Trophoblast cell (in vitro differentiated cells and primary cell): ENCODE data around the gene KIF5C.

Experiments
- DNase-seq, 2 donors: peaks; one replicate each; pipeline ENCODE4 v3.0.0-alpha.2; 2016
- H2AFZ ChIP-seq: 2 replicates; pipeline ENCODE4 v1.6.1; 2013; ENCODE audit warnings: low read length, moderate library complexity, mild to moderate bottlenecking; ENCODE audit not compliant: insufficient read depth, poor library complexity
- H2AK5ac ChIP-seq: 2 replicates; pipeline ENCODE4 v1.6.1; 2013; ENCODE audit warnings: mild to moderate bottlenecking, low read length
- H2BK120ac ChIP-seq: 2 replicates; pipeline ENCODE4 v1.6.1; 2013; ENCODE audit warnings: low read length, mild to moderate bottlenecking, moderate library complexity; ENCODE audit not compliant: insufficient read depth, poor library complexity
- H2BK12ac ChIP-seq: 2 replicates; pipeline ENCODE4 v1.6.1; 2013; ENCODE audit warnings: mild to moderate bottlenecking, low read length, moderate library complexity
- H2BK5ac ChIP-seq: 2 replicates; pipeline ENCODE4 v1.6.1; 2013; ENCODE audit warnings: low read length, low read depth, moderate library complexity, mild to moderate bottlenecking; ENCODE audit not compliant: poor library complexity
- H3K14ac ChIP-seq: 2 replicates; pipeline ENCODE4 v1.6.1; 2013; ENCODE audit warnings: mild to moderate bottlenecking, low read length
- H3K18ac ChIP-seq: 2 replicates; pipeline ENCODE4 v1.6.1; 2013; ENCODE audit warnings: mild to moderate bottlenecking, low read length
- H3K23ac ChIP-seq: 2 replicates; pipeline ENCODE4 v1.6.1; 2013; ENCODE audit warnings: low read length
- H3K27ac ChIP-seq: 2 replicates; pipeline ENCODE4 v1.5.1; 2013; ENCODE audit warnings: low read depth, mild to moderate bottlenecking, inconsistent platforms, low read length, moderate library complexity
- H3K27me3 ChIP-seq: 2 replicates; pipeline ENCODE4 v1.6.1; 2013; ENCODE audit warnings: inconsistent platforms, mild to moderate bottlenecking, low read length, moderate library complexity; ENCODE audit not compliant: insufficient read depth
- H3K36me3 ChIP-seq, 2 experiments: 1 replicate in 1 of 2; 2 replicates in 1 of 2; pipeline ENCODE4 v1.6.1; 2013; ENCODE audit warnings: low read length in 2 of 2, mild to moderate bottlenecking in 2 of 2, moderate library complexity in 1 of 2; ENCODE audit not compliant: insufficient read depth in 2 of 2, control insufficient read depth in 1 of 2
- H3K4ac ChIP-seq: 2 replicates; pipeline ENCODE4 v1.6.1; 2013; ENCODE audit warnings: low read depth, mild to moderate bottlenecking, low read length, moderate library complexity
- H3K4me1 ChIP-seq, 2 experiments: 1 replicate in 1 of 2; 2 replicates in 1 of 2; pipeline ENCODE4 v1.6.1; 2013; ENCODE audit warnings: low read length in 2 of 2, mild to moderate bottlenecking in 2 of 2, moderate library complexity in 1 of 2; ENCODE audit not compliant: insufficient read depth in 2 of 2, control insufficient read depth in 1 of 2
- H3K4me2 ChIP-seq: 2 replicates; pipeline ENCODE4 v1.6.1; 2013; ENCODE audit warnings: inconsistent platforms, mild to moderate bottlenecking, low read length, moderate library complexity
- H3K4me3 ChIP-seq: 2 replicates; pipeline ENCODE4 v1.5.1; 2013; ENCODE audit warnings: mild to moderate bottlenecking, low read depth, low read length, inconsistent platforms
- H3K79me1 ChIP-seq: one replicate; pipeline ENCODE4 v1.6.1; 2013; ENCODE audit warnings: low read length
- H3K79me2 ChIP-seq: 2 replicates; pipeline ENCODE4 v1.6.1; 2013; ENCODE audit warnings: low read length, mild to moderate bottlenecking; ENCODE audit not compliant: control insufficient read depth, insufficient read depth, poor library complexity
- H3K9ac ChIP-seq: 2 replicates; pipeline ENCODE4 v1.6.1; 2013; ENCODE audit warnings: mild to moderate bottlenecking, low read length
- H3K9me3 ChIP-seq: 2 replicates; pipeline ENCODE4 v1.6.1; 2013; ENCODE audit warnings: low read depth, mild to moderate bottlenecking, control low read depth, inconsistent platforms, low read length; ENCODE audit not compliant: insufficient read depth
- H4K12ac ChIP-seq: 2 replicates; pipeline ENCODE4 v1.6.1; 2013; ENCODE audit warnings: low read depth, mild to moderate bottlenecking, low read length, moderate library complexity
- H4K8ac ChIP-seq: 2 replicates; pipeline ENCODE4 v1.6.1; 2013; ENCODE audit warnings: low read depth, mild to moderate bottlenecking, low read length, moderate library complexity
- H4K91ac ChIP-seq: one replicate; pipeline ENCODE4 v1.6.1; 2013; ENCODE audit warnings: low read depth, mild to moderate bottlenecking, low read length, moderate library complexity
- WGBS: extraction: QIAGEN DNeasy Blood & Tissue Kit; methylation state at CpG from one replicate; pipeline ENCODE4 v1.1.7; 2013; ENCODE audit warnings: missing lambda C conversion rate; ENCODE audit not compliant: insufficient read length, insufficient coverage; ENCODE audit errors: extremely low coverage; 5-methylcytosine and 5-hydroxymethylcytosine counted together

KIF5C gene

GRCh38 chr2:149064365-149064841, 189.4 kb downstream of the KIF5C start:
- no peak overlapping the region for H4K91ac ChIP-seq

GRCh38 chr2:149064856-149065630, 190.0 kb downstream of the KIF5C start:
- Histone ChIP-seq H3K18ac (no peak overlapping the region), H3K4me1 (peaks cover 8 to 23% of the 10 kb centered on the region in 2 experiments), H4K91ac (no peak overlapping the region), H4K8ac (no peak overlapping the region), H2AK5ac (no peak overlapping the region), H3K9me3 (no peaks in the 10 kb centered on the region), H3K4me3 (no peak overlapping the region), H2AFZ (no peak overlapping the region), H3K27ac (no peak overlapping the region), H3K4me2 (no peak overlapping the region), H3K14ac (no peak overlapping the region), H2BK12ac (no peak overlapping the region), H2BK120ac (no peak overlapping the region), H3K27me3 (no peaks in the 10 kb centered on the region), H2BK5ac (no peak overlapping the region), H3K4ac (no peak overlapping the region), H3K23ac (no peak overlapping the region), H4K12ac (no peak overlapping the region), H3K9ac (no peak overlapping the region), H3K36me3 (no peaks in the 10 kb centered on the region), H3K79me2 (no peaks in the 10 kb centered on the region), H3K79me1 (peaks cover 2% of the 10 kb centered on the region)
- no CpG with 5 or more reads among the region's 5 CpGs for WGBS
- DNase-seq, result no peak

More at GRCh38 chr2:149064365-149064841, 189.4 kb downstream of the KIF5C start:
- no peak overlapping the region for H4K12ac ChIP-seq
- H3K4me2 ChIP-seq, result no peak overlapping the region
- DNase-seq, result no peak
- no peaks in the 10 kb centered on the region for H3K36me3 ChIP-seq
- no peak overlapping the region for H3K23ac ChIP-seq
- H3K4me3 ChIP-seq, result no peak overlapping the region
- H3K9ac ChIP-seq, result no peak overlapping the region
- no peak overlapping the region for H3K27ac ChIP-seq
- no peaks in the 10 kb centered on the region for H3K9me3 ChIP-seq
- no peak overlapping the region for H3K18ac ChIP-seq
- peaks cover 14 to 25% of the 10 kb centered on the region in 2 experiments for H3K4me1 ChIP-seq
- H3K27me3 ChIP-seq, result no peaks in the 10 kb centered on the region
- H2BK5ac ChIP-seq, result no peak overlapping the region
- no peak overlapping the region for H3K14ac ChIP-seq
- peaks cover 5% of the 10 kb centered on the region for H3K79me1 ChIP-seq
- H2AK5ac ChIP-seq, result no peak overlapping the region
- no peak overlapping the region for H2BK12ac ChIP-seq
- WGBS, result no CpG with 5 or more reads among the region's 3 CpGs
- peaks cover 2% of the 10 kb centered on the region for H3K79me2 ChIP-seq
- no peak overlapping the region for H2AFZ ChIP-seq
- H3K4ac ChIP-seq, result no peak overlapping the region
- H4K8ac ChIP-seq, result no peak overlapping the region
- H2BK120ac ChIP-seq, result no peak overlapping the region

- H3K4ac ChIP-seq, result no peak overlapping the region
Measured at GRCh38 chr2:149068225-149068995, 193.4 kb downstream of the KIF5C start.

GRCh38 chr2:149068996-149069888, 194.2 kb downstream of the KIF5C start:
- no peak overlapping the region for H4K12ac ChIP-seq
- H2AK5ac ChIP-seq, result no peak overlapping the region
- no peak overlapping the region for H3K27ac ChIP-seq
- no peaks in the 10 kb centered on the region for H3K79me2 ChIP-seq
- no peak overlapping the region for H3K14ac ChIP-seq
- no peak overlapping the region for H3K4ac ChIP-seq
- H3K9me3 ChIP-seq, result no peaks in the 10 kb centered on the region
- no peak overlapping the region for H2BK5ac ChIP-seq
- H3K79me1 ChIP-seq, result peaks cover 2% of the 10 kb centered on the region
- DNase-seq, result peak in 1 of 2 donors; percentile 96
- H2AFZ ChIP-seq, result no peak overlapping the region
- H2BK12ac ChIP-seq, result no peak overlapping the region
- H3K4me2 ChIP-seq, result no peak overlapping the region
- no peak overlapping the region for H3K9ac ChIP-seq
- peaks cover 7 to 13% of the 10 kb centered on the region in 2 experiments for H3K4me1 ChIP-seq
- H3K4me3 ChIP-seq, result no peak overlapping the region
- 100% methylated on average over 1 of the region's 5 CpGs for WGBS
- H4K91ac ChIP-seq, result no peak overlapping the region
- H4K8ac ChIP-seq, result no peak overlapping the region
- H3K36me3 ChIP-seq, result peaks cover 0 to 8% of the 10 kb centered on the region in 2 experiments
- no peaks in the 10 kb centered on the region for H3K27me3 ChIP-seq
- no peak overlapping the region for H2BK120ac ChIP-seq
- no peak overlapping the region for H3K23ac ChIP-seq
- no peak overlapping the region for H3K18ac ChIP-seq

More at GRCh38 chr2:149068225-149068995, 193.4 kb downstream of the KIF5C start:
- Histone ChIP-seq H3K27ac (no peak overlapping the region), H4K91ac (no peak overlapping the region), H3K27me3 (no peaks in the 10 kb centered on the region), H3K14ac (no peak overlapping the region), H2AK5ac (no peak overlapping the region), H3K36me3 (peaks cover 0 to 2% of the 10 kb centered on the region in 2 experiments), H2BK12ac (no peak overlapping the region), H4K8ac (no peak overlapping the region), H4K12ac (no peak overlapping the region), H3K23ac (no peak overlapping the region), H3K4me2 (no peak overlapping the region), H2AFZ (no peak overlapping the region), H3K18ac (no peak overlapping the region), H2BK5ac (no peak overlapping the region), H3K4me3 (no peak overlapping the region), H3K4me1 (peaks cover 7 to 13% of the 10 kb centered on the region in 2 experiments), H3K79me2 (no peaks in the 10 kb centered on the region), H3K9ac (no peak overlapping the region), H2BK120ac (no peak overlapping the region), H3K9me3 (no peaks in the 10 kb centered on the region), H3K79me1 (peaks cover 2% of the 10 kb centered on the region)
- peak in 1 of 2 donors; percentile 54 for DNase-seq
- 100% methylated on average over 2 of the region's 6 CpGs for WGBS
